ENCODE data around the gene LNX1.

Gene LNX1

GRCh38 chr4:53518807-53519206 lies 72.5 kb downstream of the LNX1 start:
- H3K4me3 ChIP-seq (ENCODE audit: control insufficient read depth, low read depth, low read length) = no peak overlapping the region
- TF ChIP-seq CTCF (IDR thresholded peaks at IDR 0.05; ENCODE audit: control insufficient read depth, insufficient read depth, low read depth, low read length, missing control alignments) = no peak
- DNase-seq (ENCODE audit: low read depth) = no peak

GRCh38 chr4:53515076-53515475 lies 76.2 kb downstream of the LNX1 start:
- H3K4me3 ChIP-seq (ENCODE audit: control insufficient read depth, low read depth, low read length) = no peak overlapping the region
- DNase-seq (ENCODE audit: low read depth) = no peak
- TF ChIP-seq CTCF (IDR thresholded peaks at IDR 0.05; ENCODE audit: control insufficient read depth, insufficient read depth, low read depth, low read length, missing control alignments) = no peak

GRCh38 chr4:53514509-53514908 lies 76.8 kb downstream of the LNX1 start:
- DNase-seq (ENCODE audit: low read depth) = no peak
- no peak for TF ChIP-seq CTCF (IDR thresholded peaks at IDR 0.05; ENCODE audit: control insufficient read depth, insufficient read depth, low read depth, low read length, missing control alignments)
- H3K4me3 ChIP-seq (ENCODE audit: control insufficient read depth, low read depth, low read length) = no peak overlapping the region

- no peak for TF ChIP-seq CTCF (IDR thresholded peaks at IDR 0.05; ENCODE audit: control insufficient read depth, insufficient read depth, low read depth, low read length, missing control alignments)
- DNase-seq (ENCODE audit: low read depth) = no peak
Measured at GRCh38 chr4:53512608-53513007, 78.7 kb downstream of the LNX1 start.

GRCh38 chr4:53511014-53511413 lies 80.3 kb downstream of the LNX1 start:
- H3K4me3 ChIP-seq (ENCODE audit: control insufficient read depth, low read depth, low read length) = no peak overlapping the region
- DNase-seq (ENCODE audit: low read depth) = no peak
- TF ChIP-seq CTCF (IDR thresholded peaks at IDR 0.05; ENCODE audit: control insufficient read depth, insufficient read depth, low read depth, low read length, missing control alignments) = no peak

More at GRCh38 chr4:53512608-53513007, 78.7 kb downstream of the LNX1 start:
- no peak overlapping the region for H3K4me3 ChIP-seq (ENCODE audit: control insufficient read depth, low read depth, low read length)

- DNase-seq (ENCODE audit: low read depth) = no peak
- no peak for TF ChIP-seq CTCF (IDR thresholded peaks at IDR 0.05; ENCODE audit: control insufficient read depth, insufficient read depth, low read depth, low read length, missing control alignments)
Measured at GRCh38 chr4:53510321-53510720, 81.0 kb downstream of the LNX1 start.

GRCh38 chr4:53508446-53508845 lies 82.8 kb downstream of the LNX1 start:
- H3K4me3 ChIP-seq (ENCODE audit: control insufficient read depth, low read depth, low read length) = no peak overlapping the region; the same call in 1 of the 2 replicates
- peak; percentile 75 for DNase-seq (ENCODE audit: low read depth)
- TF ChIP-seq CTCF (IDR thresholded peaks at IDR 0.05; ENCODE audit: control insufficient read depth, insufficient read depth, low read depth, low read length, missing control alignments) = peak; percentile 39

More at GRCh38 chr4:53510321-53510720, 81.0 kb downstream of the LNX1 start:
- H3K4me3 ChIP-seq (ENCODE audit: control insufficient read depth, low read depth, low read length) = no peak overlapping the region

All from AG09309 (cell line).